CD14-positive monocyte (primary cell): Measurements from ENCODE around the gene GALNT14. TPM values are rescaled to one million over a fixed set of nuclear protein-coding genes. Genes with fewer than 3 reads are reported as not detected.
A peak's percentile ranks its signal among the peaks of the same experiment; 100 is the strongest.

ENCODE experiments used
- DNase-seq, 3 donors: peaks; one replicate each; pipeline ENCODE4 v3.0.0-alpha.2; 2011 to 2022
- H2AFZ ChIP-seq: 2 replicates; pipeline ENCODE4 v1.6.0; 2012; ENCODE audit warnings: mild to moderate bottlenecking, low read depth, low read length, inconsistent platforms; ENCODE audit not compliant: insufficient read depth, poor library complexity, severe bottlenecking
- H3K27ac ChIP-seq, 2 donors: 1 replicate in 1 of 2; 2 replicates in 1 of 2; pipeline ENCODE4 v1.5.1; 2012 to 2013; ENCODE audit warnings: low read length in 2 of 2, control low read depth in 1 of 2, inconsistent platforms in 1 of 2, low read depth in 1 of 2, mild to moderate bottlenecking in 1 of 2
- H3K27me3 ChIP-seq, 2 donors: one replicate each; pipeline versions ENCODE4 v1.6.0 to v1.6.1; 2011 to 2013; ENCODE audit warnings: low read length in 2 of 2; ENCODE audit not compliant: control insufficient read depth in 2 of 2, insufficient read depth in 2 of 2
- H3K36me3 ChIP-seq, 2 donors: replicated peaks in 1 of 2; 1 replicate in 1 of 2; 2 replicates in 1 of 2; pipeline versions ENCODE4 v1.5.1 to v1.6.1; 2012 to 2013; ENCODE audit warnings: low read length in 2 of 2, control low read depth in 1 of 2, inconsistent platforms in 1 of 2, mild to moderate bottlenecking in 1 of 2; ENCODE audit not compliant: insufficient read depth in 2 of 2, control insufficient read depth in 1 of 2
- H3K4me1 ChIP-seq, 2 donors: 1 replicate in 1 of 2; 2 replicates in 1 of 2; pipeline versions ENCODE4 v1.5.1 to v1.6.1; 2012 to 2013; ENCODE audit warnings: low read length in 2 of 2, control low read depth in 1 of 2, inconsistent platforms in 1 of 2, mild to moderate bottlenecking in 1 of 2, moderate library complexity in 1 of 2; ENCODE audit not compliant: insufficient read depth in 2 of 2, control insufficient read depth in 1 of 2
- H3K4me2 ChIP-seq: replicated peaks from 2 replicates; pipeline ENCODE3; 2012; ENCODE audit warnings: low read length, moderate library complexity, mild to moderate bottlenecking; ENCODE audit not compliant: poor library complexity, severe bottlenecking; ENCODE audit errors: extremely low read depth
- H3K4me3 ChIP-seq, 3 experiments: fragments of 200-600 bp in 1 of 3; sonication (generic) in 1 of 3; replicated peaks in 1 of 3; 1 replicate in 2 of 3; 2 replicates in 1 of 3; pipeline ENCODE4 v1.5.1; 2011 to 2013; ENCODE audit warnings: low read length in 3 of 3, mild to moderate bottlenecking in 3 of 3, control low read depth in 2 of 3, low read depth in 2 of 3, inconsistent platforms in 1 of 3, moderate library complexity in 1 of 3
- H3K79me2 ChIP-seq: 2 replicates; pipeline ENCODE4 v1.6.0; 2012; ENCODE audit warnings: mild to moderate bottlenecking, control low read depth, inconsistent platforms, low read length, moderate library complexity; ENCODE audit not compliant: insufficient read depth
- H3K9ac ChIP-seq: 2 replicates; pipeline ENCODE4 v1.6.0; 2017; ENCODE audit warnings: low read length, mild to moderate bottlenecking; ENCODE audit not compliant: insufficient read depth, poor library complexity, severe bottlenecking
- H3K9me3 ChIP-seq, 2 donors: replicated peaks in 1 of 2; 1 replicate in 1 of 2; 2 replicates in 1 of 2; pipeline versions ENCODE4 v1.5.1 to v1.6.1; 2012 to 2013; ENCODE audit warnings: low read length in 2 of 2, control low read depth in 1 of 2; ENCODE audit not compliant: control insufficient read depth in 1 of 2, insufficient read depth in 1 of 2
- H4K20me1 ChIP-seq: 2 replicates; pipeline ENCODE4 v1.6.0; 2012; ENCODE audit warnings: mild to moderate bottlenecking, low read length, control low read depth, moderate library complexity; ENCODE audit not compliant: insufficient read depth
- H3K27ac Mint-ChIP-seq, 7 donors: one replicate each; pipeline ENCODE4 v1.8.0; 2020; ENCODE audit warnings: mild to moderate bottlenecking in 7 of 7, mixed read lengths in 7 of 7, moderate library complexity in 6 of 7, inconsistent platforms in 2 of 7
- H3K27me3 Mint-ChIP-seq, 3 donors: one replicate each; pipeline ENCODE4 v1.8.0; 2021 to 2022; ENCODE audit warnings: low read depth in 3 of 3, mild to moderate bottlenecking in 3 of 3, mixed read lengths in 3 of 3, moderate library complexity in 3 of 3, inconsistent platforms in 1 of 3
- H3K36me3 Mint-ChIP-seq, 2 donors: one replicate each; pipeline ENCODE4 v1.8.0; 2020; ENCODE audit warnings: mixed read lengths in 2 of 2, inconsistent platforms in 1 of 2, mild to moderate bottlenecking in 1 of 2
- H3K4me1 Mint-ChIP-seq: one replicate; pipeline ENCODE4 v1.8.0; 2020; ENCODE audit warnings: mild to moderate bottlenecking, mixed read lengths
- H3K4me3 Mint-ChIP-seq, 2 donors: one replicate each; pipeline ENCODE4 v1.8.0; 2020; ENCODE audit warnings: mild to moderate bottlenecking in 2 of 2, mixed read lengths in 2 of 2, moderate library complexity in 1 of 2
- H3K9me3 Mint-ChIP-seq, 7 donors: one replicate each; pipeline ENCODE4 v1.8.0; 2020 to 2022; ENCODE audit warnings: mixed read lengths in 7 of 7, mild to moderate bottlenecking in 6 of 7, moderate library complexity in 6 of 7, inconsistent platforms in 2 of 7
- WGBS: methylation state at CpG from one replicate; pipeline ENCODE4 v1.1.5; 2013; ENCODE audit warnings: missing lambda C conversion rate; ENCODE audit not compliant: insufficient coverage; 5-methylcytosine and 5-hydroxymethylcytosine counted together
- intact Hi-C, 2 donors: fragments of 100-400 bp; cut with micrococcal nuclease; formaldehyde crosslinking; loops; one replicate each; pipeline versions ENCODE4 v1.15.0 to v1.15.1; 2023
- polyA plus RNA-seq, 3 donors: library from polyadenylated mRNA; depleted of rRNA in 1 of 3; unstranded in 2 of 3; stranded (reverse) in 1 of 3; fragments of 300-500 nt in 2 of 3; fragments of >200 nt in 1 of 3; fragmentation: Illumina TruSeq in 2 of 3; gene quantifications; 1 replicate in 2 of 3; 2 replicates in 1 of 3; pipeline ENCODE4 v1.2.3, GENCODE V29; 2012 to 2021
- TF ChIP-seq, protein P1 (sequence below): fragments of 200-600 bp; IDR thresholded peaks from one replicate; pipeline ENCODE4 v1.8.0; 2022; ENCODE audit warnings: antibody characterized with exemption, mild to moderate bottlenecking

Gene GALNT14
- polyA plus RNA-seq, 3 donors, result 0.33 TPM; not detected in 2

DNA sequence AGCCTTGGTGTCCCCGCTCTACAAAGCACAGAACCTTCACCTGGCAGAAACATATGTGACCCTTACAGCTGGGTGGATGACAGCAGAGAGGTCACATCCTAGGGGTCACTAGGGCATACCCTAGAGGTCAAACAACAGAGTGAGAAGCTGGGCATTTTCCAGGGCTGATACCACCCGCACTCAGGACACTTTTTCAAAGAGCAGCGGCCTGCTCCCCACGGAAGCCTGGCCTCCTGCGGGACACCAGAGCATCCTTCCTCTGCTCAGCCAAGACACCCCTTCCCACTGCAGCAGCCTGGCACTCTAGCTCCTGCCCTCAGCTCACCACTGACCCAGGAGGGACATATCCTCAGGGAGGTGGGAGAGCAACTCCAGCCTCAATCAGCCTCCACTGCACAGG is 86.0 kb downstream of the GALNT14 start:
- TF ChIP-seq, protein P1, sequence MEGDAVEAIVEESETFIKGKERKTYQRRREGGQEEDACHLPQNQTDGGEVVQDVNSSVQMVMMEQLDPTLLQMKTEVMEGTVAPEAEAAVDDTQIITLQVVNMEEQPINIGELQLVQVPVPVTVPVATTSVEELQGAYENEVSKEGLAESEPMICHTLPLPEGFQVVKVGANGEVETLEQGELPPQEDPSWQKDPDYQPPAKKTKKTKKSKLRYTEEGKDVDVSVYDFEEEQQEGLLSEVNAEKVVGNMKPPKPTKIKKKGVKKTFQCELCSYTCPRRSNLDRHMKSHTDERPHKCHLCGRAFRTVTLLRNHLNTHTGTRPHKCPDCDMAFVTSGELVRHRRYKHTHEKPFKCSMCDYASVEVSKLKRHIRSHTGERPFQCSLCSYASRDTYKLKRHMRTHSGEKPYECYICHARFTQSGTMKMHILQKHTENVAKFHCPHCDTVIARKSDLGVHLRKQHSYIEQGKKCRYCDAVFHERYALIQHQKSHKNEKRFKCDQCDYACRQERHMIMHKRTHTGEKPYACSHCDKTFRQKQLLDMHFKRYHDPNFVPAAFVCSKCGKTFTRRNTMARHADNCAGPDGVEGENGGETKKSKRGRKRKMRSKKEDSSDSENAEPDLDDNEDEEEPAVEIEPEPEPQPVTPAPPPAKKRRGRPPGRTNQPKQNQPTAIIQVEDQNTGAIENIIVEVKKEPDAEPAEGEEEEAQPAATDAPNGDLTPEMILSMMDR, result no peak
- intact Hi-C loops, result no loop called here

DNA sequence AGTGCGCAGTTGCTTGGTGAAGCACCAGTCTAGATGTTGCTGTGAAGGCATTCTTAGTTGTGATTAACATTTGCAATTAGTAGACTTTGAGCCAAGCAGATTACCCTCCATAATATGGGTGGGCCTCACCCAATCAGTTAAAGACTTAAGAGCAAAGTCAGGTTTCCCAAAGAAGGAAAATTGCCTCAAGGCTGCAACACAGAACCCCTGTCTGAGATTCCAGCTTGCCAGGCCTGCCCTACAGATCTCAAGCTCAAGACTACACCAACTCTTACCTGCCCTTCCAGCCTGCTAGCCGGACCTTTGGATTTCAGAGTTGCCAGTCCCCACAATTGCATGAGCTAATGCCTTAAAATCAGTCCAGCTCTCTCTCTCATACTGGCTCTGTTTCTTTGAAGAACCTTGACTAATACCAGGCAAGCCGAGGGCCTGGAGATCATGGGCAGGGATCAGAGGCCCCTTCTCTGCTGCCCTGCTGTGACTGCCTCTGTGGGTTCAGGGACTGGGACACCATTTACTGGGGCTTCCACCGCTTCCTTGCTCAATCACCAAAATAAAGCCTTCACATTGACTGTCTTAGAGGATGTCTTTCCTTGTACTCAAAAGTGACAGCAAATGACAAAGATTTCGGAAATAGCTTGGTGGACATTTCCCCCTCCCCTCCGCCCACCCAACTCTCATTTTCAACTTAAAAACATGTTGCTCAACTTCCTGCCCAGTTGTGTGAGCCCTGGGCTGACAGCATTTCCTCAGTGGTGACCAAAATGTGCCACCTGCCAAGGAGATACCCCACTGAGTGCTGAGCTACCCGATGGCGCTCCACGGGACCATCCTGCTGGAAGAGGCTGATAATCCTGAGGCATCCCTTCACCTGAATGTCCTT is 86.7 kb downstream of the GALNT14 start:
- Histone ChIP-seq H3K36me3 (no peaks in the 10 kb centered on the region), H3K9ac (no peak overlapping the region), H3K27ac (peak overlapping the region; percentile 13 to 42), H3K4me1 (peaks cover 20 to 22% of the 10 kb centered on the region in 2 donors), H3K4me2 (peak overlapping the region; percentile 40), H3K79me2 (no peaks in the 10 kb centered on the region), H3K4me3 (peak overlapping the region in 1 of 3 experiments; percentile 36), H3K9me3 (no peaks in the 10 kb centered on the region), H4K20me1 (no peaks in the 10 kb centered on the region), H3K27me3 (no peaks in the 10 kb centered on the region), H2AFZ (peak overlapping the region; percentile 70)
- H3K4me3 Mint-ChIP-seq, result peak overlapping the region; percentile 12 to 74
- DNase-seq, result no peak
- peaks cover 35% of the 10 kb centered on the region for H3K4me1 Mint-ChIP-seq
- intact Hi-C loops, result no loop called here
- peaks cover 0 to 3% (median 0%) of the 10 kb centered on the region in 3 donors for H3K27me3 Mint-ChIP-seq
- TF ChIP-seq, protein P1, result no peak
- H3K36me3 Mint-ChIP-seq, result no peaks in the 10 kb centered on the region
- peak overlapping the region in 5 of 7 donors; percentile 60 to 88 (median 73) for H3K27ac Mint-ChIP-seq
- WGBS, result 13% methylated on average over 7 of the region's 9 CpGs
- H3K9me3 Mint-ChIP-seq, result no peaks in the 10 kb centered on the region

More for the DNA sequence above, 86.0 kb downstream of the GALNT14 start:
- no peak overlapping the region for H3K9ac ChIP-seq
- Mint-ChIP-seq H3K9me3 (no peaks in the 10 kb centered on the region), H3K36me3 (no peaks in the 10 kb centered on the region), H3K27ac (peak overlapping the region in 1 of 7 donors; percentile 11), H3K4me3 (no peak overlapping the region), H3K4me1 (peaks cover 35% of the 10 kb centered on the region), H3K27me3 (peaks cover 0 to 3% (median 0%) of the 10 kb centered on the region in 3 donors)
- peak overlapping the region in 1 of 2 donors; percentile 42 for H3K27ac ChIP-seq
- H3K4me3 ChIP-seq, result peak overlapping the region in 1 of 3 experiments; percentile 36
- no peaks in the 10 kb centered on the region for H4K20me1 ChIP-seq
- no peak for DNase-seq
- H3K4me1 ChIP-seq, result peaks cover 20 to 22% of the 10 kb centered on the region in 2 donors
- no peaks in the 10 kb centered on the region for H3K79me2 ChIP-seq
- WGBS, result 89% methylated on average over 5 of the region's 5 CpGs
- peak overlapping the region; percentile 70 for H2AFZ ChIP-seq
- no peaks in the 10 kb centered on the region for H3K27me3 ChIP-seq
- H3K9me3 ChIP-seq, result no peaks in the 10 kb centered on the region
- H3K4me2 ChIP-seq, result peak overlapping the region; percentile 40
- H3K36me3 ChIP-seq, result no peaks in the 10 kb centered on the region
